22Rv1 (cell line): ENCODE measurements around the gene INSIG1.

Source experiments
- H3K27ac ChIP-seq: fragments of 450-650 bp; 2 replicates; pipeline ENCODE4 v1.5.1; 2017
- CTCF ChIP-seq: fragments of 450-650 bp; IDR thresholded peaks from 2 replicates; pipeline ENCODE4 v1.5.1; 2017; ENCODE audit warnings: mild to moderate bottlenecking
- ZFX ChIP-seq: fragments of 450-650 bp; IDR thresholded peaks from 2 replicates; pipeline ENCODE4 v1.6.1; 2017; ENCODE audit warnings: antibody characterized with exemption, borderline replicate concordance

Gene INSIG1

GRCh38 chr7:155345490-155345889, 47.8 kb downstream of the INSIG1 start:
- TF ChIP-seq CTCF: no peak
- TF ChIP-seq ZFX: no peak
- H3K27ac ChIP-seq: no peak overlapping the region

DNA sequence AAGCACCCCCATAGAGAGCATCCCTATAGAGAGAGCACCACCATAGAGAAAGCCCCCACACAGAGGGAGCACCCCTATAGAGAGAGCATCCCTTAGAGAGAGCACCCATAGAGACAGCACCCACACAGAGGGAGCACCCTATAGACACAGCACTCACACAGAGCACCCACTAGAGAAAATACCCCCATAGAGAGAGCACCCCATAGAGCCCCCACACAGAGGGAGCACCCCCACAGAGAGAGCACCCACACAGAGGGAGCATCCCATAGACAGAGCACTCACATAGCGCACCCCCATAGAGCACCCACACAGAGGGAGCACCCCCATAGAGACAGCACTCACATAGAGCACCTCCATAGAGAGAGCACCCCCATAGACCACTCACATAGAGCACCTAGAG, 48.6 kb downstream of the INSIG1 start:
- TF ChIP-seq CTCF (no peak), ZFX (no peak)
- H3K27ac ChIP-seq: no peak overlapping the region

DNA sequence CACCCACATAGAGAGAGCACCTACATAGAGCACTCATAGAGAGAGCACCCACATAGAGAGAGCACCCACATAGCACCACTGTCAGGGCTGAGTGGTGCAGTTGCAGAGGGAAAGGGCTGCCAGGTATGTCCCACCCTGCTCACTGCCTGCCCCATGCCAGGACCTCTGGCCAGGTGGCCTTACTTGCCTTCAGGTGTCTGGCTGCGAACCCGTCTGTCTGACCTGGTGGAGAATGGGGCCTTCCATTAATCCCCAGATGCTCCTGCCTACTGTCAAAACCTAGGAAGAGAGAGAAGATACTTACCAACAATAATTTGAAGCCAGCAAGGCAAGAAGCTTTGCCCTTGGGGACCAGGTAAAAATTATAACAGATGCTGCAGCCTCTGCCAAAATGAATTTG, 51.1 kb downstream of the INSIG1 start:
- TF ChIP-seq ZFX: no peak
- TF ChIP-seq CTCF: no peak
- H3K27ac ChIP-seq: no peak overlapping the region

GRCh38 chr7:155349601-155350331, 52.1 kb downstream of the INSIG1 start:
- no peak overlapping the region for H3K27ac ChIP-seq
- TF ChIP-seq CTCF: peak; percentile 66
- no peak for TF ChIP-seq ZFX

- H3K27ac ChIP-seq: no peak overlapping the region
- no peak for TF ChIP-seq CTCF
- TF ChIP-seq ZFX: no peak
These were observed 53.6 kb downstream of the INSIG1 start for GRCh38 chr7:155351120-155351870.

DNA sequence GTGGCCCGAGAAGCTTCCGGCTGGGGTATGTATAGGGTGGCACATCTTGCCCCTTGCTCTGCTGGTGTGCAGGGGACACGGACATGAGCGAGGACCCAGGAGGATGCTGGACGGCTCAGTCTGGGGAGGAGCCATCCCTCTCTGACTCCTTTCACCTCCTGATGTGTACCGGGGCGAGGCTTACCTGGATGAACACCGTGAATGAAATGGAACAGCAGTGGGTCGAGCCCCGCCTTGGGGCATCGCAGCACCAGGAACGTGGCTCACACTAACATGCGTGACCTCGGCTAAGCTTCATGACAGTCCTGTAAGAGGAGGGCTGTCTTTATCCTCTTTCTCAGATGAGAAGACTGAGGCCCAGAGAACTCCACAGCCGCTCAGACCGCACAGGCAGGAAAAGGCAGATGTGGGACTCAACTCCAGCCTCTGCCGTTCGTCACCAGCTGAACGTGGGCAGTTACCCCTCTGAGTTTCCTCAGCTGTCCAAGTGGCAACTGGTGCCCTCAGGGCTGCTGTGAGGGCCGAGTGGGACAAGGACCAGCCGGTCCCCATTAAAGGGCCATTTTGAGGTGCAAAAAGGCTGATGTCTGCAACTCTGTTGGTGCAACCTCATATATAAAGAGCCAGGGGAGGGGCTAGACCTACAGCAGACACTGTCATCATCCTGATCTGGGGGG, 54.5 kb downstream of the INSIG1 start:
- TF ChIP-seq CTCF (no peak), ZFX (no peak)
- no peak overlapping the region for H3K27ac ChIP-seq

GRCh38 chr7:155352753-155353115, 55.1 kb downstream of the INSIG1 start:
- TF ChIP-seq CTCF (no peak), ZFX (no peak)
- H3K27ac ChIP-seq: no peak overlapping the region
